Endothelial cell of umbilical vein (primary cell): ENCODE results near the gene RYR3. TPM values are rescaled to one million over a fixed set of nuclear protein-coding genes. Genes with fewer than 3 reads are reported as not detected.

ENCODE experiments used
- BruUV-seq: library from RNA; stranded (reverse); fragments of 400-500 nt; replicated peaks from 2 replicates; lab custom pipeline; 2021; lab: Mats Ljungman, UMichigan
- CTCF ChIA-PET: fragments of 300-600, 350-600 bp; sonication (Branson Sonifier 250); formaldehyde crosslinking; loops from one replicate; lab custom pipeline; 2021; ENCODE audit warnings: antibody characterized with exemption, inconsistent platforms; lab: Charles Lee
- POLR2A ChIA-PET: fragments of 300-600, 350-600 bp; sonication (Branson Sonifier 250); formaldehyde crosslinking; loops from one replicate; lab custom pipeline; 2021; ENCODE audit warnings: antibody characterized with exemption, inconsistent platforms; lab: Charles Lee
- DNase-seq: peaks from one replicate; pipeline ENCODE4 v3.0.0-alpha.2; 2011; ENCODE audit warnings: low read depth, low spot score
- FAIRE-seq: peaks from 2 replicates; lab custom pipeline; 2011; peaks lifted over from hg19 to GRCh38; lab: Jason Lieb, UNC
- H2AFZ ChIP-seq: 2 replicates; pipeline ENCODE4 v1.6.0; 2012; ENCODE audit warnings: low read depth, low read length, control low read depth, inconsistent platforms
- H3K27ac ChIP-seq: 2 replicates; pipeline ENCODE4 v1.5.1; 2011; ENCODE audit warnings: low read depth, mild to moderate bottlenecking, control low read depth, low read length, moderate library complexity; ENCODE audit not compliant: insufficient read depth
- H3K27me3 ChIP-seq, 2 experiments: 2 replicates each; pipeline versions ENCODE4 v1.6.0 to v1.6.1; 2011; ENCODE audit warnings: low read length in 2 of 2, mixed read lengths in 1 of 2; ENCODE audit not compliant: control insufficient read depth in 2 of 2, insufficient read depth in 2 of 2
- H3K36me3 ChIP-seq, 2 experiments: 2 replicates in 1 of 2; 3 replicates in 1 of 2; pipeline ENCODE4 v1.5.1; 2011; ENCODE audit warnings: low read length in 2 of 2, mild to moderate bottlenecking in 1 of 2, moderate library complexity in 1 of 2; ENCODE audit not compliant: control insufficient read depth in 2 of 2, insufficient read depth in 2 of 2; ENCODE audit errors: extremely low read depth in 1 of 2
- H3K4me1 ChIP-seq: 3 replicates; pipeline ENCODE4 v1.5.1; 2011; ENCODE audit warnings: mild to moderate bottlenecking, low read length; ENCODE audit not compliant: control insufficient read depth, insufficient read depth; ENCODE audit errors: extremely low read depth
- H3K4me2 ChIP-seq: 2 replicates; pipeline ENCODE4 v1.6.1; 2011; ENCODE audit warnings: low read length, control low read depth, mixed read lengths; ENCODE audit not compliant: insufficient read depth
- H3K4me3 ChIP-seq, 3 experiments: fragments of 200-600 bp in 1 of 3; sonication (generic), shearing (Covaris generic) in 1 of 3; replicated peaks in 1 of 3; 2 replicates each; pipeline ENCODE4 v1.5.1; 2011 to 2016; ENCODE audit warnings: control low read depth in 3 of 3, low read length in 3 of 3, mild to moderate bottlenecking in 2 of 3, inconsistent platforms in 1 of 3, low read depth in 1 of 3, moderate library complexity in 1 of 3; ENCODE audit not compliant: insufficient read depth in 1 of 3
- H3K79me2 ChIP-seq: 2 replicates; pipeline ENCODE4 v1.6.0; 2012; ENCODE audit warnings: low read length, inconsistent platforms; ENCODE audit not compliant: control insufficient read depth, insufficient read depth
- H3K9ac ChIP-seq: replicated peaks from 2 replicates; pipeline ENCODE3; 2011; ENCODE audit warnings: low read length, control low read depth; ENCODE audit not compliant: insufficient read depth; ENCODE audit errors: extremely low read depth
- H3K9me1 ChIP-seq: replicated peaks from 3 replicates; pipeline ENCODE4 v1.6.0; 2011; ENCODE audit warnings: mild to moderate bottlenecking, low read length; ENCODE audit not compliant: control insufficient read depth, insufficient read depth; ENCODE audit errors: extremely low read depth
- H3K9me3 ChIP-seq: replicated peaks from 2 replicates; pipeline ENCODE4 v1.5.1; 2012; ENCODE audit warnings: low read length, inconsistent platforms; ENCODE audit not compliant: control insufficient read depth, insufficient read depth
- H4K20me1 ChIP-seq: replicated peaks from 2 replicates; pipeline ENCODE3; 2011; ENCODE audit warnings: mild to moderate bottlenecking, low read length; ENCODE audit not compliant: control insufficient read depth, insufficient read depth; ENCODE audit errors: extremely low read depth
- EZH2 ChIP-seq: IDR thresholded peaks from 2 replicates; pipeline ENCODE4 v1.6.1; 2012; ENCODE audit warnings: borderline replicate concordance, low read depth, mild to moderate bottlenecking, moderate library complexity, low read length, inconsistent platforms; ENCODE audit not compliant: severe bottlenecking
- FOS ChIP-seq: IDR thresholded peaks from 2 replicates; pipeline ENCODE4 v1.6.1; 2011; ENCODE audit warnings: mild to moderate bottlenecking, low read length, moderate library complexity, borderline replicate concordance; ENCODE audit not compliant: insufficient read depth
- GATA2 ChIP-seq: IDR thresholded peaks from 2 replicates; pipeline ENCODE4 v1.7.0; 2011; ENCODE audit warnings: low read depth, mild to moderate bottlenecking, moderate library complexity, mixed read lengths, low read length; ENCODE audit not compliant: insufficient read length, insufficient read depth
- JUN ChIP-seq: IDR thresholded peaks from 2 replicates; pipeline ENCODE4 v1.6.1; 2011; ENCODE audit warnings: borderline replicate concordance, low read depth; ENCODE audit not compliant: insufficient read length, insufficient read depth
- MAX ChIP-seq: IDR thresholded peaks from 2 replicates; pipeline ENCODE4 v1.6.1; 2011; ENCODE audit not compliant: insufficient read depth, insufficient read length
- MYC ChIP-seq: IDR thresholded peaks from one replicate; pipeline ENCODE4 v1.6.1; 2011; ENCODE audit warnings: mild to moderate bottlenecking, low read depth, low read length
- POLR2A ChIP-seq: IDR thresholded peaks from 2 replicates; pipeline ENCODE4 v1.6.1; 2012; ENCODE audit warnings: low read depth, mild to moderate bottlenecking, control low read depth, low read length
- POLR2AphosphoS5 ChIP-seq: IDR thresholded peaks from 2 replicates; pipeline ENCODE4 v1.6.1; 2012; ENCODE audit warnings: low read depth, mild to moderate bottlenecking, control low read depth, low read length, moderate library complexity; ENCODE audit not compliant: insufficient read depth
- dilution Hi-C: fragments of 300-500 bp; cut with MboI; formaldehyde crosslinking; loops from one replicate; pipeline ENCODE4 v1.15.0; 2019; ENCODE audit warnings: low sequenced_read_pairs; ENCODE audit not compliant: extremely low pct_ligation_motif_present
- intact Hi-C: fragments of 100-400 bp; cut with micrococcal nuclease; formaldehyde crosslinking; loops from one replicate; pipeline ENCODE4 v1.10.0; 2022
- polyA plus RNA-seq, 4 experiments: library from polyadenylated mRNA; depleted of rRNA in 3 of 4; stranded (reverse) in 3 of 4; unstranded in 1 of 4; fragments of >200 nt; gene quantifications; 2 replicates each; pipeline versions ENCODE4 v1.2.1 to v1.2.3, GENCODE V29; 2011 to 2012; ENCODE audit warnings: missing spikeins in 1 of 4
- total RNA-seq: library from RNA; stranded (reverse); gene quantifications from 2 replicates; pipeline ENCODE4 v1.2.3, GENCODE V29; 2021
- TF ChIP-seq, protein P1 (sequence below), 2 donors: IDR thresholded peaks; 1 replicate in 1 of 2; 2 replicates in 1 of 2; pipeline ENCODE4 v1.5.1; 2011; ENCODE audit warnings: low read length in 2 of 2, mild to moderate bottlenecking in 2 of 2, moderate library complexity in 2 of 2, control low read depth in 1 of 2, inconsistent platforms in 1 of 2, low read depth in 1 of 2; ENCODE audit not compliant: insufficient read depth in 1 of 2; ENCODE audit errors: extremely low read depth in 1 of 2

The RYR3 gene
- total and polyA plus RNA-seq, 2 donors (not counting 3 experiments of a cell fraction or from before 2014, with no cell fraction given), result not detected

GRCh38 chr15:33729653-33730052 is 418.9 kb downstream of the RYR3 start:
- H3K4me1 ChIP-seq, result peaks cover 8% of the 10 kb centered on the region
- TF ChIP-seq MYC, result no peak
- TF ChIP-seq, protein P1, sequence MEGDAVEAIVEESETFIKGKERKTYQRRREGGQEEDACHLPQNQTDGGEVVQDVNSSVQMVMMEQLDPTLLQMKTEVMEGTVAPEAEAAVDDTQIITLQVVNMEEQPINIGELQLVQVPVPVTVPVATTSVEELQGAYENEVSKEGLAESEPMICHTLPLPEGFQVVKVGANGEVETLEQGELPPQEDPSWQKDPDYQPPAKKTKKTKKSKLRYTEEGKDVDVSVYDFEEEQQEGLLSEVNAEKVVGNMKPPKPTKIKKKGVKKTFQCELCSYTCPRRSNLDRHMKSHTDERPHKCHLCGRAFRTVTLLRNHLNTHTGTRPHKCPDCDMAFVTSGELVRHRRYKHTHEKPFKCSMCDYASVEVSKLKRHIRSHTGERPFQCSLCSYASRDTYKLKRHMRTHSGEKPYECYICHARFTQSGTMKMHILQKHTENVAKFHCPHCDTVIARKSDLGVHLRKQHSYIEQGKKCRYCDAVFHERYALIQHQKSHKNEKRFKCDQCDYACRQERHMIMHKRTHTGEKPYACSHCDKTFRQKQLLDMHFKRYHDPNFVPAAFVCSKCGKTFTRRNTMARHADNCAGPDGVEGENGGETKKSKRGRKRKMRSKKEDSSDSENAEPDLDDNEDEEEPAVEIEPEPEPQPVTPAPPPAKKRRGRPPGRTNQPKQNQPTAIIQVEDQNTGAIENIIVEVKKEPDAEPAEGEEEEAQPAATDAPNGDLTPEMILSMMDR (IDR thresholded peaks at IDR 0.05; ENCODE audit: extremely low read depth in 1 of 2, insufficient read depth in 1 of 2, low read depth in 1 of 2, low read length in 2 of 2), result peak; percentile 19 to 28
- intact Hi-C loops, result loop anchor here (1.0 to 10.0 kb wide), 2 partner anchors 437 to 605 kb away; no protein-coding TSS in a partner anchor
- FAIRE-seq (peak; percentile 66), DNase-seq (peak; percentile 34)
- H3K9me3 ChIP-seq, result no peaks in the 10 kb centered on the region
- H3K9me1 ChIP-seq, result no peaks in the 10 kb centered on the region
- H4K20me1 ChIP-seq, result no peaks in the 10 kb centered on the region
- dilution Hi-C loops, result no loop called here
- no peak overlapping the region for H3K4me2 ChIP-seq
- no peaks in the 10 kb centered on the region for H3K27me3 ChIP-seq
- H3K79me2 ChIP-seq, result no peaks in the 10 kb centered on the region
- no peaks in the 10 kb centered on the region for H3K36me3 ChIP-seq
- no TSS peak for BruUV-seq
- H2AFZ ChIP-seq, result peak overlapping the region; percentile 26
- H3K9ac ChIP-seq, result no peak overlapping the region
- no peak overlapping the region for H3K27ac ChIP-seq
- ChIA-PET CTCF (interaction anchor here (0.6 to 6.0 kb wide), 34 partner anchors 9 to 644 kb away, joined by 3 to 213 read pairs (median 6); partner anchors contain the start of gene RYR3), POLR2A (no interaction called here)
- no peak overlapping the region for H3K4me3 ChIP-seq

DNA sequence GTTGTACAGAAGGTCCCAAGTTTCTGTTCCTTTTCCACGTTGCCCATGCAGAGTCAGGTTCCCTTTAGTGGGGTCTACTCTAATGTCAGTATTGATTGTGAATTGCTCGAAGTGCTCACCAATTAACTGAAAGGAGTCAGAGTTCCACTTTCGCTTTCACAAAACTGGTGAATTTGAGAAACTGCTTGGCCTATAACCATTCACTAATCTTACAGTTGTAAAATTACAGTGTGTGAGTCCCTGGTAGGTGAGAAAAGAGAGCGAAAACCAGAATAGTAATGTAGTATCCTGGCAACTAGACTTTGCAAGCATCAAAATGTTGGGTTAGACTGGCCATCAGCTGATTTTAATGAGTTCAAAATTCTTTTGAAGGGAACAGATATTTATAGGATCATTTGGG is 420.0 kb downstream of the RYR3 start:
- H2AFZ ChIP-seq, result peak overlapping the region; percentile 13
- no peak overlapping the region for H3K9ac ChIP-seq
- H3K36me3 ChIP-seq, result no peaks in the 10 kb centered on the region
- POLR2A ChIA-PET, result no interaction called here
- H4K20me1 ChIP-seq, result no peaks in the 10 kb centered on the region
- DNase-seq (no peak), FAIRE-seq (no peak)
- intact Hi-C loops (no loop called here), dilution Hi-C loops (no loop called here)
- BruUV-seq, result no TSS peak
- no peaks in the 10 kb centered on the region for H3K9me3 ChIP-seq
- H3K9me1 ChIP-seq, result no peaks in the 10 kb centered on the region
- TF ChIP-seq MAX, result no peak
- TF ChIP-seq JUN, result no peak
- no peak for TF ChIP-seq FOS
- TF ChIP-seq EZH2, result no peak
- no peak for TF ChIP-seq POLR2AphosphoS5
- TF ChIP-seq, protein P1 (IDR thresholded peaks at IDR 0.05; ENCODE audit: extremely low read depth in 1 of 2, insufficient read depth in 1 of 2, low read depth in 1 of 2, low read length in 2 of 2), result no peak
- no peak for TF ChIP-seq POLR2A
- TF ChIP-seq GATA2, result no peak
- TF ChIP-seq MYC, result no peak
- no peaks in the 10 kb centered on the region for H3K27me3 ChIP-seq
- no peak overlapping the region for H3K27ac ChIP-seq
- no peak overlapping the region for H3K4me3 ChIP-seq
- no peaks in the 10 kb centered on the region for H3K79me2 ChIP-seq
- H3K4me1 ChIP-seq, result no peaks in the 10 kb centered on the region
- H3K4me2 ChIP-seq, result no peak overlapping the region
- CTCF ChIA-PET, result interaction anchor here (1.2 to 6.0 kb wide), 12 partner anchors 8 to 515 kb away, joined by 3 to 213 read pairs (median 9); partner anchors contain the start of gene RYR3
